Measurements from ENCODE around the gene KTN1. TPM values are rescaled to one million over a fixed set of nuclear protein-coding genes. Genes with fewer than 3 reads are reported as not detected.

Gene KTN1
- total RNA-seq, 1 experiment from 2014 or later: 125 TPM

GRCh38 chr14:55621391-55621790, 41.4 kb downstream of the KTN1 start:
- Mint-ChIP-seq H3K27me3 (ENCODE audit: low read depth) (no peaks in the 10 kb centered on the region; the same call in 1 of the 2 replicates), H3K4me3 (no peak overlapping the region), H3K9me3 (peaks cover 33% of the 10 kb centered on the region), H3K36me3 (peaks cover 73% of the 10 kb centered on the region), H3K4me1 (no peaks in the 10 kb centered on the region), H3K27ac (no peak overlapping the region)
- TF ChIP-seq ZNF219 (CRISPR knock-in tag; IDR thresholded peaks at IDR 0.05; ENCODE audit: borderline replicate concordance): no peak
- no peak for TF ChIP-seq MYBL2 (CRISPR knock-in tag; IDR thresholded peaks at IDR 0.05)
- TF ChIP-seq KAT7 (CRISPR knock-in tag; IDR thresholded peaks at IDR 0.05; ENCODE audit: borderline replicate concordance): no peak
- POLR2A ChIA-PET: no interaction called here
- CTCF ChIA-PET: no interaction called here
- DNase-seq (ENCODE audit: low spot score) (no peak), ATAC-seq (no peak)

DNA sequence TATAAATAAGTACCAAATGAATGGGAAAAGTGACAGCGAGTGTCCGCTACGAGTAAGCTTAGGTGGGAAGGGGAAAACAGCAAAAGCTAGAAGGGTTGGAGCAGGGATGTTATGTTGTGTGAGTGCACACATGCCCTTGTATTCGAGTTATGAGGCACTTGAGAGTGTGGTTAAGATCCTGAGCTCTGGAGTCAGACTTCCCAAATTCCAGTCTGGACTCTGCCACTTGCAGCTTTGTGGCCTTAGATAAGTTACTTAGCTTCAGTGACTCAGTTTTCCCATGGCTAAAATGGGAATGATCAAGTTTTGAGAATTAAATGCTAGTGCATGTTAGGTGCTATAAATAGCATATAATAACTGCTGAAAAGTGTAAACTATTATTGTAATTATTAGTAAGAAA, 44.9 kb downstream of the KTN1 start:
- Mint-ChIP-seq H3K9me3 (peaks cover 12% of the 10 kb centered on the region), H3K4me3 (no peak overlapping the region), H3K36me3 (peaks cover 65% of the 10 kb centered on the region), H3K27me3 (ENCODE audit: low read depth) (no peaks in the 10 kb centered on the region; the same call in 1 of the 2 replicates), H3K4me1 (no peaks in the 10 kb centered on the region), H3K27ac (no peak overlapping the region)
- no peak for DNase-seq (ENCODE audit: low spot score)
- ChIA-PET POLR2A (no interaction called here), CTCF (interaction anchor here (1.5 to 1.6 kb wide), 2 partner anchors 106 to 187 kb away, joined by 3 to 5 read pairs; no protein-coding TSS in a partner anchor)
- ATAC-seq: no peak
- TF ChIP-seq FOXK1 (CRISPR knock-in tag; IDR thresholded peaks at IDR 0.05) (no peak), NFE2L1 (CRISPR knock-in tag; IDR thresholded peaks at IDR 0.05) (no peak), ZNF396 (CRISPR knock-in tag; IDR thresholded peaks at IDR 0.05; ENCODE audit: borderline replicate concordance) (no peak), HMGA2 (CRISPR knock-in tag; IDR thresholded peaks at IDR 0.05) (no peak)

GRCh38 chr14:55625481-55625880, 45.5 kb downstream of the KTN1 start:
- DNase-seq (ENCODE audit: low spot score): no peak
- H3K4me1 Mint-ChIP-seq: no peaks in the 10 kb centered on the region
- CTCF ChIA-PET: interaction anchor here (1.5 to 1.6 kb wide), 2 partner anchors 106 to 187 kb away, joined by 3 to 5 read pairs; no protein-coding TSS in a partner anchor

DNA sequence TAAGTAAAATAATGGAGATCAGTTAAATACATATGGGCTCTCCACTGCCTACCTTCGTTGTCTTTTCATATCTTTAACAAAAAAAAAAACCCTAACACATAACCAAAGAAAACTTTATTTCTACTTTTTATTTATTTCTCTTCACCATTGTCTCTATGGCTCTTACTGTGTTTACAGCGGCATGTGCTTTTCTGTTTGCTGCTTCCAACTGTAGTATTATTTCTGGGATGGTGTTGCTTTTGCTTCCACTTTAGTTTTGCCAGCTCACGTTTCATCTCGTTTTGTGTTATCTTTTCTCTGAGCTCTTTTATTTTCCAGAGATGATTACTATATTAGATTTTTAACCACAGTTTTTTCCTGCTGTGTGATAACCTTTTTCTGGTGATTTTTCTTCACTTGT, 46.1 kb downstream of the KTN1 start:
- DNase-seq (ENCODE audit: low spot score): no peak
- Mint-ChIP-seq H3K27ac (0 out of 2 replicates have a peak overlapping the region, but pooled peaks have one; percentile 39), H3K4me1 (no peaks in the 10 kb centered on the region), H3K36me3 (peaks cover 62% of the 10 kb centered on the region), H3K4me3 (no peak overlapping the region), H3K9me3 (peaks cover 2% of the 10 kb centered on the region), H3K27me3 (ENCODE audit: low read depth) (no peaks in the 10 kb centered on the region)
- CTCF ChIA-PET: interaction anchor here (1.5 to 1.6 kb wide), 2 partner anchors 107 to 188 kb away, joined by 3 to 5 read pairs; no protein-coding TSS in a partner anchor
- POLR2A ChIA-PET: no interaction called here
- ATAC-seq: no peak
- TF ChIP-seq, protein P1, sequence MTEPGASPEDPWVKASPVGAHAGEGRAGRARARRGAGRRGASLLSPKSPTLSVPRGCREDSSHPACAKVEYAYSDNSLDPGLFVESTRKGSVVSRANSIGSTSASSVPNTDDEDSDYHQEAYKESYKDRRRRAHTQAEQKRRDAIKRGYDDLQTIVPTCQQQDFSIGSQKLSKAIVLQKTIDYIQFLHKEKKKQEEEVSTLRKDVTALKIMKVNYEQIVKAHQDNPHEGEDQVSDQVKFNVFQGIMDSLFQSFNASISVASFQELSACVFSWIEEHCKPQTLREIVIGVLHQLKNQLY (CRISPR knock-in tag; IDR thresholded peaks at IDR 0.05): no peak
- TF ChIP-seq, protein P2, sequence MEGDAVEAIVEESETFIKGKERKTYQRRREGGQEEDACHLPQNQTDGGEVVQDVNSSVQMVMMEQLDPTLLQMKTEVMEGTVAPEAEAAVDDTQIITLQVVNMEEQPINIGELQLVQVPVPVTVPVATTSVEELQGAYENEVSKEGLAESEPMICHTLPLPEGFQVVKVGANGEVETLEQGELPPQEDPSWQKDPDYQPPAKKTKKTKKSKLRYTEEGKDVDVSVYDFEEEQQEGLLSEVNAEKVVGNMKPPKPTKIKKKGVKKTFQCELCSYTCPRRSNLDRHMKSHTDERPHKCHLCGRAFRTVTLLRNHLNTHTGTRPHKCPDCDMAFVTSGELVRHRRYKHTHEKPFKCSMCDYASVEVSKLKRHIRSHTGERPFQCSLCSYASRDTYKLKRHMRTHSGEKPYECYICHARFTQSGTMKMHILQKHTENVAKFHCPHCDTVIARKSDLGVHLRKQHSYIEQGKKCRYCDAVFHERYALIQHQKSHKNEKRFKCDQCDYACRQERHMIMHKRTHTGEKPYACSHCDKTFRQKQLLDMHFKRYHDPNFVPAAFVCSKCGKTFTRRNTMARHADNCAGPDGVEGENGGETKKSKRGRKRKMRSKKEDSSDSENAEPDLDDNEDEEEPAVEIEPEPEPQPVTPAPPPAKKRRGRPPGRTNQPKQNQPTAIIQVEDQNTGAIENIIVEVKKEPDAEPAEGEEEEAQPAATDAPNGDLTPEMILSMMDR (IDR thresholded peaks at IDR 0.05): no peak
- TF ChIP-seq ZBTB21 (CRISPR knock-in tag; IDR thresholded peaks at IDR 0.05; ENCODE audit: borderline replicate concordance) (no peak), SMAD4 (CRISPR knock-in tag; IDR thresholded peaks at IDR 0.05) (no peak), ZNF512 (CRISPR knock-in tag; IDR thresholded peaks at IDR 0.05; ENCODE audit: borderline replicate concordance) (no peak), OVOL2 (CRISPR knock-in tag; IDR thresholded peaks at IDR 0.05; ENCODE audit: borderline replicate concordance) (no peak), NR1H2 (CRISPR knock-in tag; IDR thresholded peaks at IDR 0.05) (no peak), SP1 (CRISPR knock-in tag; conservative IDR thresholded peaks at IDR 0.05) (no peak), NFE2L1 (CRISPR knock-in tag; IDR thresholded peaks at IDR 0.05) (no peak)

More at GRCh38 chr14:55625481-55625880, 45.5 kb downstream of the KTN1 start:
- Mint-ChIP-seq H3K36me3 (peaks cover 65% of the 10 kb centered on the region), H3K27ac (no peak overlapping the region), H3K4me3 (no peak overlapping the region), H3K27me3 (ENCODE audit: low read depth) (no peaks in the 10 kb centered on the region; the same call in 1 of the 2 replicates), H3K9me3 (peaks cover 8% of the 10 kb centered on the region)
- TF ChIP-seq, protein P2 (IDR thresholded peaks at IDR 0.05): no peak
- TF ChIP-seq FOXK1 (CRISPR knock-in tag; IDR thresholded peaks at IDR 0.05): no peak
- TF ChIP-seq, protein P3, sequence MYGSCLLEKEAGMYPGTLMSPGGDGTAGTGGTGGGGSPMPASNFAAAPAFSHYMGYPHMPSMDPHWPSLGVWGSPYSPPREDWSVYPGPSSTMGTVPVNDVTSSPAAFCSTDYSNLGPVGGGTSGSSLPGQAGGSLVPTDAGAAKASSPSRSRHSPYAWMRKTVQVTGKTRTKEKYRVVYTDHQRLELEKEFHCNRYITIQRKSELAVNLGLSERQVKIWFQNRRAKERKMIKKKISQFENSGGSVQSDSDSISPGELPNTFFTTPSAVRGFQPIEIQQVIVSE (CRISPR knock-in tag; IDR thresholded peaks at IDR 0.05; ENCODE audit: borderline replicate concordance): no peak
- no peak for TF ChIP-seq IRF2 (CRISPR knock-in tag; IDR thresholded peaks at IDR 0.05; ENCODE audit: borderline replicate concordance, low read depth)
- no peak for TF ChIP-seq ZNF232 (CRISPR knock-in tag; IDR thresholded peaks at IDR 0.05)
- no peak for TF ChIP-seq OVOL2 (CRISPR knock-in tag; IDR thresholded peaks at IDR 0.05; ENCODE audit: borderline replicate concordance)
- TF ChIP-seq, protein P4, sequence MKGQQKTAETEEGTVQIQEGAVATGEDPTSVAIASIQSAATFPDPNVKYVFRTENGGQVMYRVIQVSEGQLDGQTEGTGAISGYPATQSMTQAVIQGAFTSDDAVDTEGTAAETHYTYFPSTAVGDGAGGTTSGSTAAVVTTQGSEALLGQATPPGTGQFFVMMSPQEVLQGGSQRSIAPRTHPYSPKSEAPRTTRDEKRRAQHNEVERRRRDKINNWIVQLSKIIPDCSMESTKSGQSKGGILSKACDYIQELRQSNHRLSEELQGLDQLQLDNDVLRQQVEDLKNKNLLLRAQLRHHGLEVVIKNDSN (CRISPR knock-in tag; IDR thresholded peaks at IDR 0.05): no peak
- TF ChIP-seq, protein P5, sequence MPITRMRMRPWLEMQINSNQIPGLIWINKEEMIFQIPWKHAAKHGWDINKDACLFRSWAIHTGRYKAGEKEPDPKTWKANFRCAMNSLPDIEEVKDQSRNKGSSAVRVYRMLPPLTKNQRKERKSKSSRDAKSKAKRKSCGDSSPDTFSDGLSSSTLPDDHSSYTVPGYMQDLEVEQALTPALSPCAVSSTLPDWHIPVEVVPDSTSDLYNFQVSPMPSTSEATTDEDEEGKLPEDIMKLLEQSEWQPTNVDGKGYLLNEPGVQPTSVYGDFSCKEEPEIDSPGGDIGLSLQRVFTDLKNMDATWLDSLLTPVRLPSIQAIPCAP (CRISPR knock-in tag; IDR thresholded peaks at IDR 0.05): no peak
- no peak for ATAC-seq
- POLR2A ChIA-PET: no interaction called here
